Duodenal mucosa (tissue), 2 donors: ENCODE measurements around the gene PCAT7.
"Not testable (repeated sequence)": the region's sequence is repeated elsewhere in the genome, so short reads cannot be mapped to it uniquely, and the experiment has no call there.

Source experiments
- H3K27ac ChIP-seq: one replicate; pipeline ENCODE4 v1.7.0; 2013; ENCODE audit warnings: low read depth, low read length
- H3K27me3 ChIP-seq, 2 donors: one replicate each; pipeline ENCODE4 v1.7.0; 2013; ENCODE audit warnings: low read length in 2 of 2, control low read depth in 1 of 2; ENCODE audit not compliant: insufficient read depth in 2 of 2, control insufficient read depth in 1 of 2
- H3K36me3 ChIP-seq, 2 donors: one replicate each; pipeline ENCODE4 v1.7.0; 2013; ENCODE audit warnings: low read length in 2 of 2, control low read depth in 1 of 2; ENCODE audit not compliant: insufficient read depth in 2 of 2, control insufficient read depth in 1 of 2
- H3K4me1 ChIP-seq, 2 donors: one replicate each; pipeline ENCODE4 v1.7.0; 2013; ENCODE audit warnings: low read length in 2 of 2, control low read depth in 1 of 2; ENCODE audit not compliant: insufficient read depth in 2 of 2, control insufficient read depth in 1 of 2
- H3K4me3 ChIP-seq, 2 donors: one replicate each; pipeline ENCODE4 v1.7.0; 2013; ENCODE audit warnings: low read length in 2 of 2, low read depth in 1 of 2
- H3K9ac ChIP-seq, 2 donors: one replicate each; pipeline ENCODE4 v1.7.0; 2013; ENCODE audit warnings: low read length in 2 of 2, low read depth in 1 of 2
- H3K9me3 ChIP-seq, 2 donors: one replicate each; pipeline ENCODE4 v1.7.0; 2013; ENCODE audit warnings: low read length in 2 of 2, control low read depth in 1 of 2; ENCODE audit not compliant: control insufficient read depth in 1 of 2

The PCAT7 gene

GRCh38 chr9:94577571-94577970, 22.7 kb downstream of the PCAT7 start:
- no peak overlapping the region for H3K27ac ChIP-seq
- no peaks in the 10 kb centered on the region for H3K27me3 ChIP-seq
- no peak overlapping the region for H3K9ac ChIP-seq
- no peaks in the 10 kb centered on the region for H3K9me3 ChIP-seq
- no peak overlapping the region for H3K4me3 ChIP-seq
- peaks cover 12 to 14% of the 10 kb centered on the region in 2 donors for H3K4me1 ChIP-seq
- H3K36me3 ChIP-seq, result no peaks in the 10 kb centered on the region

- H3K27me3 ChIP-seq, result no peaks in the 10 kb centered on the region
- no peaks in the 10 kb centered on the region for H3K36me3 ChIP-seq
- H3K4me3 ChIP-seq, result no peak overlapping the region
- no peak overlapping the region for H3K9ac ChIP-seq
- no peak overlapping the region for H3K27ac ChIP-seq
- peaks cover 10 to 14% of the 10 kb centered on the region in 2 donors for H3K4me1 ChIP-seq
- no peaks in the 10 kb centered on the region for H3K9me3 ChIP-seq
Observed at GRCh38 chr9:94581728-94582127, 26.8 kb downstream of the PCAT7 start.

- Histone ChIP-seq H3K9ac (no peak overlapping the region), H3K27me3 (no peaks in the 10 kb centered on the region), H3K4me1 (peaks cover 0 to 7% of the 10 kb centered on the region in 2 donors), H3K4me3 (no peak overlapping the region), H3K9me3 (no peaks in the 10 kb centered on the region), H3K36me3 (no peaks in the 10 kb centered on the region), H3K27ac (no peak overlapping the region)
Observed at GRCh38 chr9:94584555-94584954, 29.7 kb downstream of the PCAT7 start.

DNA sequence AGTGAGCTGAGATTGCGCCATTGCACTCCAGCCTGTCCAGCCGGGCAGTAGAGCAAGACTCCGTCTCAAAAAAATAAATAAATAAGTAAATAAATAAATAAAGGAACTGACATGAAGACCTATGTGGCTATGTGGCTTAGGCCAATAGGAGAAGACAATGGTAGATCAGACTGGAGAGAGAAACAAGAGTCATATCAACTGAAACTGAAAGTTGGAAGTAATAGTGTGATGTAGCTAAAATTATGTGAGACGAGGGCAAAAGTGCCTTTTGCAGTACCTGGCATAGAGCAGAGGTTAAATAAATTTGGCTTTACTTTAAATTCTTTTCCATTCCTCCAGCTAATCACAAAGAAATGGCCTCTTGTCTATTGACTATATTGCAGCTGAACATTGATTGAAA, 31.4 kb downstream of the PCAT7 start:
- no peaks in the 10 kb centered on the region for H3K36me3 ChIP-seq
- H3K9ac ChIP-seq, result no peak overlapping the region
- peaks cover 0 to under 1% of the 10 kb centered on the region in 2 donors for H3K4me1 ChIP-seq
- H3K9me3 ChIP-seq, result no peaks in the 10 kb centered on the region
- H3K27me3 ChIP-seq, result no peaks in the 10 kb centered on the region
- no peak overlapping the region for H3K27ac ChIP-seq
- H3K4me3 ChIP-seq, result no peak overlapping the region

DNA sequence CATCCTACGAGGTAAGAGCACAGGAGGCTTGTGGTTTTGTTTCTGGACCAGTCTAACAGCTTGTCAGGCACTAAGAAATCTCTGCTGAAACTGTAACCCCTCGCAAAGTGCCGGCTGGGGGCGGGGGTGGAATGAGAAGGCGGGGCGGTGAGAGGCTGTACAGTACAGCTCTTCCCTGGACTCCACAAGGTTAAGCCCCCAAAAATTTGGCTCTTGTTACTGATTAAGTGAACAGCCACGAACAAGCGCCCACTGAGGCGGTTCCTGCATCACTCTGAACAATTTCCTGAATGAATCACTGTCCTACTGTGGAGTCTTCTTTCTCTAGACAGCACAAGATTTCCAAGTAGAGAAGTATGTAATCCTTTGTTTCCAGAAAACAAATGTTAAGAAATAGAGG, 31.9 kb downstream of the PCAT7 start:
- Histone ChIP-seq H3K27ac (no peak overlapping the region), H3K4me3 (no peak overlapping the region), H3K4me1 (no peaks in the 10 kb centered on the region), H3K36me3 (no peaks in the 10 kb centered on the region), H3K27me3 (no peaks in the 10 kb centered on the region), H3K9me3 (no peaks in the 10 kb centered on the region), H3K9ac (no peak overlapping the region)

GRCh38 chr9:94588681-94589080, 33.8 kb downstream of the PCAT7 start:
- peaks cover 11% of the 10 kb centered on the region in 2 donors for H3K4me1 ChIP-seq
- H3K9me3 ChIP-seq, result no peaks in the 10 kb centered on the region
- H3K9ac ChIP-seq, result no peak overlapping the region
- no peak overlapping the region for H3K4me3 ChIP-seq
- H3K27ac ChIP-seq, result no peak overlapping the region
- no peaks in the 10 kb centered on the region for H3K27me3 ChIP-seq
- H3K36me3 ChIP-seq, result no peaks in the 10 kb centered on the region

GRCh38 chr9:94591046-94591545, 36.2 kb downstream of the PCAT7 start:
- not testable (repeated sequence) for H3K9ac ChIP-seq, H3K27me3 ChIP-seq, H3K9me3 ChIP-seq, H3K4me3 ChIP-seq, H3K27ac ChIP-seq, H3K36me3 ChIP-seq
- H3K4me1 ChIP-seq, result peaks cover 14 to 19% of the 10 kb centered on the region in 2 donors

DNA sequence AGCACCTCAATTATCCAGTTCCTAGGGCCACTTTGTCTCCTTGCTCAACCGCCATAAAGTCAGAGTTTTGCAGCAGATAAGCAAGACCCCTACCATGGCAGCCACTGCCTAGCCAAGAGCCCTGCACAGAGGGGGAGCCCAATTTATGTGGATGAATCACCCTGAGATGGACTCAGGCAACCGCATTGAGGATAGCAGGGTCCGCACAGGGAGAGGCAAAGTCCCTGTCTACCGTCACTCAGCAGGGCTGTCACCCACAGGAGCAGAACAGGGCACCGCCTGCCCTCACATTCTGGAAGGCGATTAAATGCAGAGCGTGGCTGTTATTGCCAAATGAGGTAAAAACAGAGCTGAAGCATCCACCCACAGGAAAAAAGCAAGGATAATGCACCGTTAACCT, 37.0 kb downstream of the PCAT7 start:
- H3K4me3 ChIP-seq, result no peak overlapping the region
- H3K9ac ChIP-seq, result no peak overlapping the region
- no peak overlapping the region for H3K27ac ChIP-seq
- no peaks in the 10 kb centered on the region for H3K36me3 ChIP-seq
- no peaks in the 10 kb centered on the region for H3K9me3 ChIP-seq
- H3K4me1 ChIP-seq, result peaks cover 14 to 19% of the 10 kb centered on the region in 2 donors
- no peaks in the 10 kb centered on the region for H3K27me3 ChIP-seq

DNA sequence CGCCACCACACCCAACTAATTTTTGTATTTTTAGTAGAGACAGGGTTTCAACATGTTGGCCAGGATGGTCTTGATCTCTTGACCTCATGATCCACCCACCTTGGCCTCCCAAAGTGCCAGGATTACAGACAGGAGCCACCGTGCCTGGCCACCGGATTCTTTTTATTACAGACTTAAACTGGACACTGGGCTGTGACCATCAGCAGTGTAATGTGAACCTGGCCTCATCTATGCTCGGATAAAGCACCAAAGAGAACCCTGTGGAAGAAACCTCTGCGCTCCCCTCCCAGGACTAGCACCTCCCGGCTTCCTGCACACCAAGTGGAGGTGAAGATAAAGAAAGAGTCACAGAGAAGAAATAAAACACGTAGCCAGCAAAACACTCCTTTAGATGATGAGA, 37.8 kb downstream of the PCAT7 start:
- not testable (repeated sequence) for H3K27me3 ChIP-seq, H3K27ac ChIP-seq, H3K36me3 ChIP-seq, H3K9me3 ChIP-seq, H3K4me3 ChIP-seq, H3K9ac ChIP-seq
- H3K4me1 ChIP-seq, result peaks cover 14 to 19% of the 10 kb centered on the region in 2 donors

GRCh38 chr9:94593459-94594345, 38.8 kb downstream of the PCAT7 start, which contains the start of gene FBP2:
TSS of gene FBP2 (minus strand) at chr9:94593824. CDS start at chr9:94593726, 98 bp downstream.
- Histone ChIP-seq H3K9ac (peak within 1 kb of the TSS; percentile 28 to 51), H3K4me1 (peaks cover 14 to 19% of the 10 kb centered on the region in 2 donors), H3K4me3 (peak within 1 kb of the TSS; percentile 31 to 45), H3K36me3 (no peaks in the 10 kb centered on the region), H3K27me3 (no peaks in the 10 kb centered on the region), H3K9me3 (no peaks in the 10 kb centered on the region), H3K27ac (no peak within 1 kb of the TSS)
